GM12878 (cell line): ENCODE data around the gene CAST. TPM values are rescaled to one million over a fixed set of nuclear protein-coding genes. Genes with fewer than 3 reads are reported as not detected.

Experiments
- ATAC-seq: fragments of 200-7000 bp; cut with Tn5 transposase; 3 replicates; pipeline ENCODE4 v1.9.1; 2020; ENCODE audit warnings: mild to moderate bottlenecking, moderate library complexity
- BruUV-seq: library from RNA; stranded (reverse); fragments of 400-500 nt; replicated peaks from 2 replicates; lab custom pipeline; 2021; lab: Mats Ljungman, UMichigan
- CTCF ChIA-PET: fragments of 300-600 bp; sonication (Branson Sonifier 250); formaldehyde crosslinking; extraction: SDS; loops from one replicate; lab custom pipeline; 2021; ENCODE audit warnings: inconsistent platforms; lab: Yijun Ruan, JAX
- POLR2A ChIA-PET: fragments of 350-600 bp; formaldehyde crosslinking; extraction: SDS; loops from one replicate; lab custom pipeline; 2021; ENCODE audit warnings: inconsistent platforms; lab: Charles Lee
- RAD21 ChIA-PET: fragments of 300-600 bp; sonication (Branson Sonifier 250); formaldehyde crosslinking; loops from one replicate; lab custom pipeline; 2023; ENCODE audit warnings: antibody characterized with exemption; ENCODE audit not compliant: unreplicated experiment; lab: Charles Lee
- SMC1A ChIA-PET: fragments of 300-600 bp; sonication (Branson Sonifier 250); formaldehyde crosslinking; loops from one replicate; lab custom pipeline; 2023; ENCODE audit not compliant: unreplicated experiment, uncharacterized antibody; lab: Charles Lee
- DNase-seq: peaks from one replicate; pipeline ENCODE4 v3.0.0-alpha.2; 2011; ENCODE audit warnings: low read depth, low spot score
- FAIRE-seq: peaks from 3 replicates; lab custom pipeline; 2011; peaks lifted over from hg19 to GRCh38; lab: Jason Lieb, UNC
- H2AFZ ChIP-seq: 2 replicates; pipeline ENCODE4 v1.6.0; 2011; ENCODE audit warnings: low read depth, low read length, control low read depth; ENCODE audit not compliant: control insufficient read depth
- H3K27ac ChIP-seq: 2 replicates; pipeline ENCODE4 v1.5.1; 2011; ENCODE audit warnings: control low read depth; ENCODE audit not compliant: control insufficient read depth, insufficient read depth
- H3K27me3 ChIP-seq, 2 experiments: replicated peaks in 1 of 2; 2 replicates each; pipeline versions ENCODE4 v1.6.0 to v1.6.1; 2011; ENCODE audit warnings: low read length in 1 of 2; ENCODE audit not compliant: control insufficient read depth in 2 of 2, insufficient read depth in 2 of 2
- H3K36me3 ChIP-seq, 2 experiments: 2 replicates each; pipeline ENCODE4 v1.5.1; 2011; ENCODE audit warnings: low read length in 1 of 2; ENCODE audit not compliant: control insufficient read depth in 2 of 2, insufficient read depth in 2 of 2
- H3K4me1 ChIP-seq: 2 replicates; pipeline ENCODE4 v1.6.1; 2011; ENCODE audit warnings: mild to moderate bottlenecking, low read length, moderate library complexity, mixed read lengths; ENCODE audit not compliant: control insufficient read depth, insufficient read depth
- H3K4me2 ChIP-seq: 2 replicates; pipeline ENCODE4 v1.6.0; 2011; ENCODE audit warnings: control low read depth; ENCODE audit not compliant: control insufficient read depth, insufficient read depth
- H3K4me3 ChIP-seq: fragments of 200-600 bp; sonication (generic); 2 replicates; pipeline ENCODE4 v1.5.1; 2016
- H3K79me2 ChIP-seq: 2 replicates; pipeline ENCODE4 v1.6.0; 2011; ENCODE audit warnings: low read length; ENCODE audit not compliant: control insufficient read depth, insufficient read depth
- H3K9ac ChIP-seq: 2 replicates; pipeline ENCODE4 v1.8.0; 2011; ENCODE audit warnings: low read length, control low read depth, mixed read lengths; ENCODE audit not compliant: control insufficient read depth, insufficient read depth
- H3K9me3 ChIP-seq: replicated peaks from 3 replicates; pipeline ENCODE4 v1.5.1; 2011; ENCODE audit warnings: mild to moderate bottlenecking, low read length; ENCODE audit not compliant: control insufficient read depth, insufficient read depth
- H4K20me1 ChIP-seq: 2 replicates; pipeline ENCODE4 v1.6.0; 2011; ENCODE audit not compliant: control insufficient read depth, insufficient read depth
- BHLHE40 ChIP-seq, 2 experiments: fragments of 450-650 bp in 1 of 2; IDR thresholded peaks; 2 replicates each; pipeline ENCODE4 v1.6.1; 2011 to 2017; ENCODE audit warnings: low read depth in 2 of 2, borderline replicate concordance in 1 of 2, improper control_type of control experiment in 1 of 2, low read length in 1 of 2, mild to moderate bottlenecking in 1 of 2
- CREM ChIP-seq: IDR thresholded peaks from 2 replicates; pipeline ENCODE4 v1.6.1; 2014; ENCODE audit warnings: antibody characterized with exemption, low read depth
- ESRRA ChIP-seq: IDR thresholded peaks from 2 replicates; pipeline ENCODE4 v1.6.1; 2012; ENCODE audit warnings: mild to moderate bottlenecking, low read length, improper control_type of control experiment
- FOS ChIP-seq: IDR thresholded peaks from 3 replicates; pipeline ENCODE4 v1.6.1; 2011; ENCODE audit warnings: borderline replicate concordance; ENCODE audit not compliant: insufficient read length; ENCODE audit errors: extremely low read depth
- JUNB ChIP-seq: IDR thresholded peaks from 2 replicates; pipeline ENCODE4 v1.6.1; 2016; ENCODE audit warnings: antibody characterized with exemption, mild to moderate bottlenecking
- NBN ChIP-seq: fragments of 450-650 bp; IDR thresholded peaks from 2 replicates; pipeline ENCODE4 v1.6.1; 2016
- NFXL1 ChIP-seq: fragments of 450-650 bp; IDR thresholded peaks from 2 replicates; pipeline ENCODE4 v1.6.1; 2017; ENCODE audit warnings: antibody characterized with exemption, mild to moderate bottlenecking, borderline replicate concordance
- NR2C1 ChIP-seq: fragments of 450-650 bp; IDR thresholded peaks from 2 replicates; pipeline ENCODE4 v1.6.1; 2017; ENCODE audit warnings: antibody characterized with exemption, mild to moderate bottlenecking, moderate library complexity
- NR2F1 ChIP-seq: fragments of 450-650 bp; conservative IDR thresholded peaks from 2 replicates; pipeline ENCODE4 v1.6.1; 2017; ENCODE audit warnings: mild to moderate bottlenecking
- PAX8 ChIP-seq: fragments of 450-650 bp; IDR thresholded peaks from 2 replicates; pipeline ENCODE4 v1.6.1; 2017; ENCODE audit warnings: mild to moderate bottlenecking, moderate library complexity
- POLR2AphosphoS2 ChIP-seq: IDR thresholded peaks from 2 replicates; pipeline ENCODE4 v1.6.1; 2011; ENCODE audit warnings: low read depth, mild to moderate bottlenecking, low read length, improper control_type of control experiment, moderate library complexity
- RUNX3 ChIP-seq: IDR thresholded peaks from 2 replicates; pipeline ENCODE4 v1.6.1; 2012; ENCODE audit warnings: low read length, inconsistent platforms
- SREBF1 ChIP-seq: IDR thresholded peaks from 2 replicates; pipeline ENCODE4 v1.6.1; 2012; ENCODE audit warnings: mild to moderate bottlenecking, low read length
- STAT1 ChIP-seq: fragments of 450-650 bp; conservative IDR thresholded peaks from 2 replicates; pipeline ENCODE4 v1.6.1; 2014; ENCODE audit warnings: antibody characterized with exemption, mild to moderate bottlenecking
- TBL1XR1 ChIP-seq: IDR thresholded peaks from 2 replicates; pipeline ENCODE4 v1.6.1; 2012; ENCODE audit warnings: low read depth, low read length, improper control_type of control experiment
- ZNF217 ChIP-seq: fragments of 450-650 bp; IDR thresholded peaks from 2 replicates; pipeline ENCODE4 v1.6.1; 2017; ENCODE audit warnings: antibody characterized with exemption, mild to moderate bottlenecking
- ZNF622 ChIP-seq: fragments of 450-650 bp; IDR thresholded peaks from 2 replicates; pipeline ENCODE4 v1.6.1; 2017; ENCODE audit warnings: mild to moderate bottlenecking, inconsistent platforms
- WGBS: methylation state at CpG from one replicate; pipeline ENCODE4 v1.1.6; 2016; ENCODE audit warnings: low lambda C conversion rate; ENCODE audit not compliant: insufficient replicate concordance, insufficient coverage; ENCODE audit errors: missing lambda C conversion rate; 5-methylcytosine and 5-hydroxymethylcytosine counted together
- in situ Hi-C: fragments of 300-500 bp; cut with MboI; formaldehyde crosslinking; loops from 9 replicates; pipeline ENCODE4 v1.14.3; 2018; ENCODE audit warnings: mixed read lengths
- intact Hi-C: fragments of 100-400 bp; cut with micrococcal nuclease; formaldehyde crosslinking; loops from one replicate; pipeline ENCODE4 v1.14.2; 2022; ENCODE audit not compliant: unreplicated experiment
- polyA plus RNA-seq, 11 experiments: library from polyadenylated mRNA; depleted of rRNA in 4 of 11; unstranded in 6 of 11; stranded (reverse) in 5 of 11; fragments of >200 nt; fragmentation: Nextera tagmentation in 4 of 11; fragmentation: Illumina TruSeq in 1 of 11; extraction: Ambion mirVana in 4 of 11; extraction: Trizol in 1 of 11; gene quantifications; 1 replicate in 1 of 11; 2 replicates in 10 of 11; pipeline versions ENCODE4 v1.2.1 to v1.2.3, GENCODE V29; 2011 to 2016; ENCODE audit warnings: inconsistent platforms in 2 of 11, missing spikeins in 2 of 11, low read depth in 1 of 11
- total RNA-seq, 4 experiments: library from RNA; depleted of rRNA in 3 of 4; stranded (reverse); fragments of >200 nt in 3 of 4; fragmentation: Illumina TruSeq in 1 of 4; extraction: Trizol in 1 of 4; gene quantifications; 2 replicates each; pipeline versions ENCODE4 v1.2.1 to v1.2.3, GENCODE V29; 2013 to 2021
- TF ChIP-seq, protein P1 (sequence below): fragments of 450-650 bp; IDR thresholded peaks from 2 replicates; pipeline ENCODE4 v1.6.1; 2016; ENCODE audit warnings: mild to moderate bottlenecking

CAST gene
- total and polyA plus RNA-seq, 10 of the 15 experiments (the other 5 are each of a cell fraction or from before 2014, with no cell fraction given) = 31.7 to 140 (median 68.5) TPM

DNA sequence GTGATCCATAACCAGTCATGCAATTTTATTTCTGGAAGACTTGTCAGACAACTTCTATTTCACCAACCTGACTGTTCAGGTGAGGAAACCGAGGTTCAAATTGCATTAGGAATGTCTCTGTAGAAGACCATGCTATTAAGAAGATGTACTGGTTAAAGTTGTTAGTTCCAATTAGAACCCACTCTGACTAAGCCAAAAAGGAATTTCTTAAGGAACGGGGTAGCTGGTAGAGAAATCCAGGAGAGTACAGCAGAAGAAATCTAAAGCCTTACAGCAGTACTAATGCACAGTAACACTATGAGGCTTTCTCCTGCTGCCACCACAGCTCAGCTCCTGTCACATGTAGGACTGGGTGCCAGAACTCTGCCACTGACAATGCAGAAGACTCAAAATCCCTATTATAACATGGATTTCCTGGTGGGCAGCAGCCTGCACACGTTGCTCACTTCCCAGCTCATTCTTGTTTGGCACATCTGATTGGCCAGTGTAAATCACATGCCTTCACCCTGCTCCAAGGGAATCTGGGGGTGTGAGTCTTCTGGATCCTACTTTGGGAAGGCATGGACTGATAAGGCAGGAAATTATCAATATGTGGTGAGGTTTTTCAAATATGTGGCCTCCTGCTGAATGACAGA lies 37.1 kb downstream of the CAST start (continued):
- no peak for TF ChIP-seq RUNX3

DNA sequence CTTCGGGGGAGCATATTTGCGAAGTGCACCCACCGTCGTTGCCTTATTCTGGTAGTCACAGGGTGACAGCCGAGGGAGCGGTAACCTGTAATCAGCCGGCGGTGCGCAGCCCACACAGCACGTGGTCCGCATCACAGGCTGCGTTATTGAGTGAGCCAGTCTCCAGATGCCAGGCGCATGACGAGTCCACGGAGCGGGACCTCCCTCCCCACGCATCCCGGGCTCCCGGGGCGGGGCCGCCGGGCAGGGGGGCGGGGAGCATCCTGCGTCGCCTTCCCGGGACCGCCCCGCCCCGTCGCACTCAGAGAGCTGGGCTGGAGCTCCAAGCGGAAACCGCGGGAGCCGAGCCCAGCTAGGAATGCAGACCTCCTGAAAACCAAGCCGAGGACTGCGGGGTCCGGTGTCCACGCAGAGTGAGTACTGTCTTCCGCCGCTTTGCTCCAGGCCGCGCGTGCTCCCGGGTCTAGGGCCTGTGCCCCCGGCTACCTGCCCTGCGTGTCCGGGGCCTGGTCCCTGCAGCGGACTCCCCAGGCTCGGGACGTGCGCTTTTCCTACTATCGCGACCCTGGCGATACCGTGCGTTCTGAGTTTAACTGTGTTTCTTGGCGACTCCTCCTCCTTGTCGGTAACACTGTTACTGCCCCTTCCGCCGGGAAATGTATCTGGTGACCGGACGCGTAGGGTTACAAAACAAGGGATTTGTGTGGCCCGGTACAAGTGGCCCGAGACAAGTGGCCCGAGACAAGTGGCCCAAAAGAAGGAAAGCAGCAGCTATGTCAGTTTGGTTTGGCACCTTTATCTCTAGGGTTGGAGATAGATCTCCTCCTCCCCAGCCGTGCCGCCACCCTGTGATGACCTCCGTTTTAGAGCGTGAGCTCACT lies 40.6 kb downstream of the CAST start:
- Histone ChIP-seq H3K9ac (peak overlapping the region; percentile 36), H3K27me3 (no peaks in the 10 kb centered on the region), H3K27ac (peak overlapping the region; percentile 60), H3K79me2 (no peaks in the 10 kb centered on the region; the same call in none of the 2 replicates), H2AFZ (peak overlapping the region; percentile 85), H3K9me3 (no peaks in the 10 kb centered on the region), H3K36me3 (no peaks in the 10 kb centered on the region), H3K4me2 (peak overlapping the region; percentile 97), H4K20me1 (no peaks in the 10 kb centered on the region), H3K4me3 (peak overlapping the region; percentile 78), H3K4me1 (peaks cover 8% of the 10 kb centered on the region; the same call in 1 of the 2 replicates)
- ChIA-PET POLR2A (interaction anchor here (0.6 to 0.7 kb wide), 2 partner anchors 215 to 258 kb away, joined by 3 read pairs; no protein-coding TSS in a partner anchor), SMC1A (interaction anchor here (0.7 to 1.3 kb wide), 8 partner anchors 12 to 393 kb away, joined by 3 to 8 read pairs (median 3); no protein-coding TSS in a partner anchor), RAD21 (interaction anchor here (0.5 to 3.1 kb wide), 6 partner anchors 12 to 402 kb away, joined by 3 to 14 read pairs (median 4); partner anchors contain the start of gene CAST), CTCF (interaction anchor here (0.5 to 4.7 kb wide), 6 partner anchors 12 to 462 kb away, joined by 3 to 16 read pairs (median 3); no protein-coding TSS in a partner anchor)
- 2% methylated on average over 69 of the region's 70 CpGs for WGBS
- ATAC-seq (peak; percentile 85), FAIRE-seq (no peak), DNase-seq (no peak)
- no TSS peak for BruUV-seq
- in situ Hi-C loops (no loop called here), intact Hi-C loops (no loop called here)
- TF ChIP-seq TBL1XR1 = no peak
- TF ChIP-seq POLR2AphosphoS2 = no peak
- peak; percentile 57; the same call in 1 of the 2 replicates for TF ChIP-seq CREM
- TF ChIP-seq JUNB = no peak
- TF ChIP-seq NFXL1 = no peak
- TF ChIP-seq NR2F1 = peak; percentile 84
- TF ChIP-seq ZNF622 = no peak
- TF ChIP-seq ZNF217 = no peak
- peak; percentile 51; the same call in 1 of the 2 replicates for TF ChIP-seq NR2C1
- peak; percentile 27 to 70; a peak in 3 of 4 replicates for TF ChIP-seq BHLHE40 (IDR thresholded peaks at IDR 0.05; ENCODE audit: borderline replicate concordance in 1 of 2, low read depth in 2 of 2, low read length in 1 of 2)
- no peak for TF ChIP-seq PAX8
- TF ChIP-seq SREBF1 = no peak
- TF ChIP-seq STAT1 = no peak
- TF ChIP-seq NBN = peak; percentile 46; the same call in 1 of the 2 replicates
- no peak for TF ChIP-seq FOS
- TF ChIP-seq, protein P1, sequence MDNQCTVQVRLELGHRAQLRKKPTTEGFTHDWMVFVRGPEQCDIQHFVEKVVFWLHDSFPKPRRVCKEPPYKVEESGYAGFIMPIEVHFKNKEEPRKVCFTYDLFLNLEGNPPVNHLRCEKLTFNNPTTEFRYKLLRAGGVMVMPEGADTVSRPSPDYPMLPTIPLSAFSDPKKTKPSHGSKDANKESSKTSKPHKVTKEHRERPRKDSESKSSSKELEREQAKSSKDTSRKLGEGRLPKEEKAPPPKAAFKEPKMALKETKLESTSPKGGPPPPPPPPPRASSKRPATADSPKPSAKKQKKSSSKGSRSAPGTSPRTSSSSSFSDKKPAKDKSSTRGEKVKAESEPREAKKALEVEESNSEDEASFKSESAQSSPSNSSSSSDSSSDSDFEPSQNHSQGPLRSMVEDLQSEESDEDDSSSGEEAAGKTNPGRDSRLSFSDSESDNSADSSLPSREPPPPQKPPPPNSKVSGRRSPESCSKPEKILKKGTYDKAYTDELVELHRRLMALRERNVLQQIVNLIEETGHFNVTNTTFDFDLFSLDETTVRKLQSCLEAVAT = no peak
- TF ChIP-seq ESRRA = no peak
